Measurements from ENCODE around the gene ENTR1. TPM values are rescaled to one million over a fixed set of nuclear protein-coding genes. Genes with fewer than 3 reads are reported as not detected.

The ENTR1 gene
- total RNA-seq, 3 donors from 2014 or later, result 27.8 to 47.6 (median 33.2) TPM

- Histone ChIP-seq H3K36me3 (ENCODE audit: low read depth) (no peaks in the 10 kb centered on the region), H3K9me3 (no peaks in the 10 kb centered on the region), H3K4me1 (ENCODE audit: low read depth) (peaks cover 18% of the 10 kb centered on the region), H3K4me3 (no peak overlapping the region)
- intact Hi-C loops (cut with DNase I, micrococcal nuclease), result no loop called here
- DNase-seq, result no peak
- ATAC-seq, result no peak
- no peak for TF ChIP-seq CTCF (IDR thresholded peaks at IDR 0.05)
Observed at GRCh38 chr9:136433043-136433715, 22.8 kb upstream of the ENTR1 start.

GRCh38 chr9:136432591-136432990 is 22.2 kb upstream of the ENTR1 start:
- H3K36me3 ChIP-seq (ENCODE audit: low read depth), result no peaks in the 10 kb centered on the region

GRCh38 chr9:136431782-136432350 is 21.5 kb upstream of the ENTR1 start:
- ATAC-seq (no peak), DNase-seq (no peak)
- no peaks in the 10 kb centered on the region for H3K36me3 ChIP-seq (ENCODE audit: low read depth)
- no peak for TF ChIP-seq CTCF (IDR thresholded peaks at IDR 0.05)
- no peak overlapping the region for H3K4me3 ChIP-seq
- intact Hi-C loops (cut with DNase I, micrococcal nuclease), result no loop called here
- H3K4me1 ChIP-seq (ENCODE audit: low read depth), result peaks cover 6% of the 10 kb centered on the region
- no peaks in the 10 kb centered on the region for H3K9me3 ChIP-seq

More at GRCh38 chr9:136432591-136432990, 22.2 kb upstream of the ENTR1 start:
- no peaks in the 10 kb centered on the region for H3K9me3 ChIP-seq
- ATAC-seq (no peak), DNase-seq (no peak)
- intact Hi-C loops (cut with DNase I, micrococcal nuclease), result no loop called here
- TF ChIP-seq CTCF (IDR thresholded peaks at IDR 0.05), result no peak
- no peak overlapping the region for H3K4me3 ChIP-seq
- peaks cover 12% of the 10 kb centered on the region for H3K4me1 ChIP-seq (ENCODE audit: low read depth)

GRCh38 chr9:136430588-136431234 is 20.3 kb upstream of the ENTR1 start:
- Histone ChIP-seq H3K4me1 (ENCODE audit: low read depth) (no peaks in the 10 kb centered on the region), H3K9me3 (no peaks in the 10 kb centered on the region), H3K4me3 (no peak overlapping the region), H3K36me3 (ENCODE audit: low read depth) (no peaks in the 10 kb centered on the region)
- no peak for DNase-seq
- no peak for ATAC-seq
- intact Hi-C loops (cut with DNase I, micrococcal nuclease), result no loop called here
- no peak for TF ChIP-seq CTCF (IDR thresholded peaks at IDR 0.05)

- no peak for TF ChIP-seq CTCF (IDR thresholded peaks at IDR 0.05)
- DNase-seq, result no peak
- ATAC-seq, result peak; percentile 17
Observed at GRCh38 chr9:136429683-136430491, 19.5 kb upstream of the ENTR1 start.

More at GRCh38 chr9:136429683-136430491, 19.5 kb upstream of the ENTR1 start:
- H3K36me3 ChIP-seq (ENCODE audit: low read depth), result no peaks in the 10 kb centered on the region
- H3K4me3 ChIP-seq, result no peak overlapping the region
- intact Hi-C loops (cut with DNase I, micrococcal nuclease), result no loop called here
- H3K4me1 ChIP-seq (ENCODE audit: low read depth), result no peaks in the 10 kb centered on the region
- no peaks in the 10 kb centered on the region for H3K9me3 ChIP-seq
